ENCODE measurements around the gene CIZ1. TPM values are rescaled to one million over a fixed set of nuclear protein-coding genes. Genes with fewer than 3 reads are reported as not detected.

The CIZ1 gene
- total and polyA plus RNA-seq, 10 of the 15 experiments (the other 5 are each of a cell fraction or from before 2014, with no cell fraction given) = 1.8 to 91.6 (median 35.4) TPM

GRCh38 chr9:128188209-128188608 is 3.2 kb downstream of the CIZ1 start:
- RAD21 ChIA-PET (ENCODE audit: unreplicated experiment) = interaction anchor here (0.6 kb wide), 1 partner anchor 290 kb away, joined by 6 read pairs; no protein-coding TSS in a partner anchor
- H3K9me3 ChIP-seq (replicated peaks; ENCODE audit: control insufficient read depth, insufficient read depth, low read length) = no peaks in the 10 kb centered on the region
- H3K9ac ChIP-seq (ENCODE audit: control insufficient read depth, insufficient read depth, low read length) = no peak overlapping the region
- H4K20me1 ChIP-seq (ENCODE audit: control insufficient read depth, insufficient read depth) = no peaks in the 10 kb centered on the region
- no peak for DNase-seq (ENCODE audit: low read depth, low spot score)
- peaks cover 3% of the 10 kb centered on the region; the same call in 1 of the 2 replicates for H3K79me2 ChIP-seq (ENCODE audit: control insufficient read depth, insufficient read depth, low read length)
- FAIRE-seq = no peak
- CTCF ChIA-PET = interaction anchor here (0.8 to 1.1 kb wide), 2 partner anchors 63 to 71 kb away, joined by 4 to 5 read pairs; no protein-coding TSS in a partner anchor
- peaks cover 8% of the 10 kb centered on the region for H3K4me1 ChIP-seq (ENCODE audit: control insufficient read depth, insufficient read depth, low read length)
- SMC1A ChIA-PET (ENCODE audit: uncharacterized antibody, unreplicated experiment) = interaction anchor here (0.6 kb wide), 1 partner anchor 20 kb away, joined by 5 read pairs; no protein-coding TSS in a partner anchor
- ATAC-seq = no peak
- in situ Hi-C loops (cut with MboI) (no loop called here), intact Hi-C loops (cut with micrococcal nuclease; ENCODE audit: unreplicated experiment) (no loop called here)
- POLR2A ChIA-PET = no interaction called here
- no peak overlapping the region for H2AFZ ChIP-seq (ENCODE audit: control insufficient read depth, low read depth, low read length)
- H3K4me2 ChIP-seq (ENCODE audit: control insufficient read depth, insufficient read depth) = no peak overlapping the region
- no peaks in the 10 kb centered on the region; a peak in 1 of 4 replicates for H3K36me3 ChIP-seq (ENCODE audit: control insufficient read depth in 2 of 2, insufficient read depth in 2 of 2, low read length in 1 of 2)
- H3K27ac ChIP-seq (ENCODE audit: control insufficient read depth, insufficient read depth) = no peak overlapping the region
- BruUV-seq (replicated peaks) = no TSS peak
- H3K4me3 ChIP-seq = no peak overlapping the region
- H3K27me3 ChIP-seq (replicated peaks in 1 of 2; ENCODE audit: control insufficient read depth in 2 of 2, insufficient read depth in 2 of 2, low read length in 1 of 2) = no peaks in the 10 kb centered on the region
- no peak for TF ChIP-seq SUPT20H (IDR thresholded peaks at IDR 0.05; ENCODE audit: borderline replicate concordance, control insufficient read depth, low read depth, low read length)
- TF ChIP-seq PAX8 (IDR thresholded peaks at IDR 0.05) = no peak
- no peak for TF ChIP-seq DPF2 (IDR thresholded peaks at IDR 0.05)
- no peak for TF ChIP-seq CEBPB (IDR thresholded peaks at IDR 0.05; ENCODE audit: borderline replicate concordance in 1 of 2, low read depth in 2 of 2, low read length in 2 of 2)
- no peak for TF ChIP-seq FOS (IDR thresholded peaks at IDR 0.05; ENCODE audit: borderline replicate concordance, extremely low read depth, insufficient read length)
- TF ChIP-seq MYC (IDR thresholded peaks at IDR 0.05; ENCODE audit: insufficient read depth, insufficient read length, insufficient replicate concordance, low read length, severe bottlenecking) = no peak
- no peak for TF ChIP-seq ZNF24 (IDR thresholded peaks at IDR 0.05)
- TF ChIP-seq PML (IDR thresholded peaks at IDR 0.05; ENCODE audit: low read length) = no peak
- TF ChIP-seq ZNF622 (IDR thresholded peaks at IDR 0.05) = no peak
- no peak for TF ChIP-seq MYB (IDR thresholded peaks at IDR 0.05; ENCODE audit: borderline replicate concordance, low read depth, low read length)
- no peak for TF ChIP-seq PKNOX1 (IDR thresholded peaks at IDR 0.05)
- TF ChIP-seq MXI1 (IDR thresholded peaks at IDR 0.05; ENCODE audit: low read depth, low read length) = no peak
- TF ChIP-seq BCL11A (IDR thresholded peaks at IDR 0.05; ENCODE audit: low read depth, low read length) = no peak
- TF ChIP-seq ZBTB33 (IDR thresholded peaks at IDR 0.05) = no peak
- TF ChIP-seq LARP7 (IDR thresholded peaks at IDR 0.05) = no peak
- TF ChIP-seq HDGF (IDR thresholded peaks at IDR 0.05) = no peak
- no peak for TF ChIP-seq PAX5 (IDR thresholded peaks at IDR 0.05; ENCODE audit: borderline replicate concordance, low read depth, low read length)
- TF ChIP-seq CHD1 (IDR thresholded peaks at IDR 0.05; ENCODE audit: low read depth, low read length) = no peak
- TF ChIP-seq EGR1 (IDR thresholded peaks at IDR 0.05; ENCODE audit: borderline replicate concordance in 1 of 2, low read depth in 2 of 2, low read length in 2 of 2) = no peak
- WGBS (ENCODE audit: insufficient coverage, insufficient replicate concordance, low lambda C conversion rate, missing lambda C conversion rate) = 45% methylated on average over 1 of the region's 1 CpG
